ENCODE measurements around the gene CAMTA1. TPM values are rescaled to one million over a fixed set of nuclear protein-coding genes. Genes with fewer than 3 reads are reported as not detected.

CAMTA1 gene
- total RNA-seq, 1 experiment from 2014 or later = 85.2 TPM

- H3K27me3 ChIP-seq (replicated peaks; ENCODE audit: insufficient read depth, low read depth, low read length, poor library complexity) = no peaks in the 10 kb centered on the region
- H3K36me3 ChIP-seq (ENCODE audit: insufficient read depth, low read length, poor library complexity, severe bottlenecking) = no peaks in the 10 kb centered on the region
- CTCF ChIA-PET = no interaction called here
- DNase-seq (ENCODE audit: low spot score) = no peak
- no peaks in the 10 kb centered on the region for H3K4me1 ChIP-seq (ENCODE audit: insufficient read depth, low read length, poor library complexity, severe bottlenecking)
- BruUV-seq (replicated peaks) = no TSS peak
- H3K9me3 ChIP-seq (ENCODE audit: low read depth, low read length, poor library complexity, severe bottlenecking) = no peaks in the 10 kb centered on the region
- intact Hi-C loops (cut with micrococcal nuclease; ENCODE audit: unreplicated experiment) = no loop called here
- H3K4me3 ChIP-seq (ENCODE audit: low read depth, low read length, poor library complexity, severe bottlenecking) = no peak overlapping the region
- POLR2A ChIA-PET (ENCODE audit: low non-redundant PET) = no interaction called here
- no peak overlapping the region for H3K27ac ChIP-seq (ENCODE audit: low read depth, low read length, poor library complexity, severe bottlenecking)
- TF ChIP-seq EZH2 (IDR thresholded peaks at IDR 0.05; ENCODE audit: borderline replicate concordance, low read depth, low read length, poor library complexity, severe bottlenecking) (no peak), CTCF (conservative IDR thresholded peaks at IDR 0.05; ENCODE audit: low read depth, low read length) (no peak)
Observed at GRCh38 chr1:7256526-7256925, 471.3 kb downstream of the CAMTA1 start.

GRCh38 chr1:7257225-7257624 lies 472.0 kb downstream of the CAMTA1 start:
- Histone ChIP-seq H3K9me3 (ENCODE audit: low read depth, low read length, poor library complexity, severe bottlenecking) (no peaks in the 10 kb centered on the region), H3K4me1 (ENCODE audit: insufficient read depth, low read length, poor library complexity, severe bottlenecking) (no peaks in the 10 kb centered on the region), H3K27me3 (replicated peaks; ENCODE audit: insufficient read depth, low read depth, low read length, poor library complexity) (no peaks in the 10 kb centered on the region), H3K4me3 (ENCODE audit: low read depth, low read length, poor library complexity, severe bottlenecking) (no peak overlapping the region), H3K27ac (ENCODE audit: low read depth, low read length, poor library complexity, severe bottlenecking) (no peak overlapping the region), H3K36me3 (ENCODE audit: insufficient read depth, low read length, poor library complexity, severe bottlenecking) (no peaks in the 10 kb centered on the region)
- BruUV-seq (replicated peaks) = no TSS peak
- no peak for DNase-seq (ENCODE audit: low spot score)
- ChIA-PET CTCF (interaction anchor here (0.6 kb wide), 1 partner anchor 55 kb away, joined by 5 read pairs; no protein-coding TSS in a partner anchor), POLR2A (ENCODE audit: low non-redundant PET) (no interaction called here)
- TF ChIP-seq CTCF (conservative IDR thresholded peaks at IDR 0.05; ENCODE audit: low read depth, low read length) = no peak
- TF ChIP-seq EZH2 (IDR thresholded peaks at IDR 0.05; ENCODE audit: borderline replicate concordance, low read depth, low read length, poor library complexity, severe bottlenecking) = no peak
- intact Hi-C loops (cut with micrococcal nuclease; ENCODE audit: unreplicated experiment) = no loop called here

GRCh38 chr1:7258589-7259135 lies 473.4 kb downstream of the CAMTA1 start:
- TF ChIP-seq CTCF (conservative IDR thresholded peaks at IDR 0.05; ENCODE audit: low read depth, low read length) (no peak), EZH2 (IDR thresholded peaks at IDR 0.05; ENCODE audit: borderline replicate concordance, low read depth, low read length, poor library complexity, severe bottlenecking) (no peak)
- ChIA-PET POLR2A (ENCODE audit: low non-redundant PET) (no interaction called here), CTCF (no interaction called here)
- H3K9me3 ChIP-seq (ENCODE audit: low read depth, low read length, poor library complexity, severe bottlenecking) = no peaks in the 10 kb centered on the region
- no peaks in the 10 kb centered on the region for H3K4me1 ChIP-seq (ENCODE audit: insufficient read depth, low read length, poor library complexity, severe bottlenecking)
- no TSS peak for BruUV-seq (replicated peaks)
- H3K27ac ChIP-seq (ENCODE audit: low read depth, low read length, poor library complexity, severe bottlenecking) = no peak overlapping the region
- no peak overlapping the region for H3K4me3 ChIP-seq (ENCODE audit: low read depth, low read length, poor library complexity, severe bottlenecking)
- H3K36me3 ChIP-seq (ENCODE audit: insufficient read depth, low read length, poor library complexity, severe bottlenecking) = no peaks in the 10 kb centered on the region
- DNase-seq (ENCODE audit: low spot score) = no peak
- intact Hi-C loops (cut with micrococcal nuclease; ENCODE audit: unreplicated experiment) = no loop called here
- no peaks in the 10 kb centered on the region for H3K27me3 ChIP-seq (replicated peaks; ENCODE audit: insufficient read depth, low read depth, low read length, poor library complexity)

Data from A673 (cell line).